MV-4-11 (cell line): Measurements from ENCODE around the gene ARHGEF5.
"Not testable (repeated sequence)": the region's sequence is repeated elsewhere in the genome, so short reads cannot be mapped to it uniquely, and the experiment has no call there.

Experiments used
- DNase-seq: peaks from one replicate; lab custom pipeline; 2025; lab: John Stamatoyannopoulos, UW

The ARHGEF5 gene

DNA sequence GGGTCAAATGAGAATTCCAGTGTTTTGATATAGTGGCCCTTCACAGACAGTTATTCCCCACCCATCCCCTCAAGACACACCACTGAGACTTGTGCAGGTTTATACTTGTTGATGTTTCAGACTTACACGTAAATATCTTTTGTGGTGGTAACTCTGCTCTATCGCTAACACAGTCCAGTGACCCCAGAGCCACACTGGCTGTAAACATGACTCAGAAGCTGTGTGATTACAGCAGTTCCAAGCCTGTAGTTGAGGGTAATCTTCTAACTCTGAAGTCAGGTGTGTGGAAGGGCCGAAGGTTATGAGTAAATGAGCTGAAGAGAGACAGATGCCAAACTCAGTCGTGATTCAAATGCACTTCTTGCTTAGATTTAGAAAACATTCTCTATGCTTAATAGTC, 28.9 kb downstream of the ARHGEF5 start:
- no peak for DNase-seq

DNA sequence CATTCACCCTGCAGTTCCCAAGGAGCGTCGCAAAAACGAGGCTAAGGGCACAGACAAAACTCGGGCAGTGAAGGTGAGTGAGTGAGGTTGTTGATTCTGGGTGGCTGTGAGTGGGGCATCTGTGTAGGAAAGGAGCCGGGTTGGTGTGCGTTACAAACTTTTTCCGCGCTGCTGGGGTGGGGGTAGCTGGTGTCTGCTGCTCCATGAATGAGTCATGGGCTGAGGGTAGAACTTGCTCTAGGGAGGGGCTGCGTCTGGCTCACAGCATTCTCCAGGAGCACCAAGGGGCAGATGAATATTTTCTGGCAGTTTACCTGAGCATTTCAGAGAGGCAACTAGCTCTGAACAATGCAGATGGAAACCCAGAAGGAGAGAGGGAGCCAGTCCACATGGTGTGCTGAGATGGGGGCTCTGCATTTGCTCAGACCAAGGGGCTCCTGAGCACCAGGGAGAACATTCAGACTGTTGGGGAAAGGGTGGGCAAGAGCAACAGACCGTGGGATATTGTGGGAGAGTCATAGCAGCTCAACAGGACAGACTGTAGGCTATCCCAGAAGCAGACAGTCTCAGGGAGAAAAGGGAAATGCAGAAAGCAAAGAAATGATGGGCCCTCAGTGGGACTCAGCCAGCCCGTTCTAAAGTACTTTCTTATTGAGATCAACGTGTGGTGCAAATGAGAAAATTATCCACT, 29.5 kb downstream of the ARHGEF5 start:
- DNase-seq, result no peak

DNA sequence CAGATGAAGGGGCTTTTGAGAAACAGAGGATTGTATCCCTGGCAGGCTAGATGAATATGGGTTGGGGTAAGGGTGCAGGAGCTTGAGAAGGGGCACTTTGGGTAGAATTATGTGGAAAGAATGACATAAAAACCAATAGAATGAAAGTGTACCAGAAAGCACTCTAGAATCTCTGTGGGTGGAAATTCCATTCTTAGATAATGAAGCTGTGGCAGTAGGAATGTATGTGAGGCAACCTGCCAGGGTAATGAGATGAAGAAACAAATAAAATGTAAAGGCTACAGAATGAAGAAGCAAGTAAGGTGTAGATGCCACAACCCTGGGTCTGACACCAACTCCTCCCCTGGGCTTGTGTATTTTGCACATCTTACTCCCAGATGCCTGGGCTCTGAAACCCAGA, 31.5 kb downstream of the ARHGEF5 start:
- DNase-seq, result no peak

DNA sequence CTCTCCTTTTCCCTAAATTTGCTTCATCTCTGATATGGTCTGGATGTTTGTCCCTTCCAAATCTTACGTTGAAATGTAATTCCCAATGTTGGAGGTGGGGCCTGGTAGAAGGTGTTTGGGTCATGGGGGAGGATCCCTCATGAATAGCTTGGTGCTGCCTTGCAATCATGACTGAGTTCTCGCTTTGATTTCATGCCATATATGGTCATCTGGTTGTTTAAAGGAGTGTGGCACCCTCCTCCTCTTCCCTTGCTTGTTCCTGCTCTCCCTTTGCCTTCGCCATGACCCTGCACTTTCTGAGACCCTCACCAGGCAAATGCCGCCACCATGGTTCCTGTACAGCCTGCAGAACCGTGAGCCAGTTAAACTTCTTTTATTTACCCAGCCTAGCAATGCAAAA, 33.7 kb downstream of the ARHGEF5 start:
- no peak for DNase-seq

DNA sequence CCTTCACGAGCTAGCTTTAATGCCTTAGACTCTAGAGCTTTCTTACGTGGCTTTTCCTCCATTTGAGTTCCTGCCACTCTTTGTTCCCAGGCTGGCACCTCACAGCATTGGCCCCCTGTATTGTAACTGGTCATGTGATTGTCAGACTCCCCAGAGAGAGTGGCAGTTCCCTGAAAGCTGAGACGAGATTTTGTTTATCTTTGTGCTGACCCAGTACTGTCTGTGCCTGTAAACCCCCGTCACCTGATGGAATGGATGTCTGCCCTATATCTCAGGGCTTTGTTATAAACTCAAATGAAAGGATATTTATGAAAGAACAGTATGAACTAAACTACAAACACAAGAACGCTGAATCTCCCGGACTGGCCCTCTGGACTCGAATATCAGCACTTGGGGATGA, 35.3 kb downstream of the ARHGEF5 start:
- no peak for DNase-seq

DNA sequence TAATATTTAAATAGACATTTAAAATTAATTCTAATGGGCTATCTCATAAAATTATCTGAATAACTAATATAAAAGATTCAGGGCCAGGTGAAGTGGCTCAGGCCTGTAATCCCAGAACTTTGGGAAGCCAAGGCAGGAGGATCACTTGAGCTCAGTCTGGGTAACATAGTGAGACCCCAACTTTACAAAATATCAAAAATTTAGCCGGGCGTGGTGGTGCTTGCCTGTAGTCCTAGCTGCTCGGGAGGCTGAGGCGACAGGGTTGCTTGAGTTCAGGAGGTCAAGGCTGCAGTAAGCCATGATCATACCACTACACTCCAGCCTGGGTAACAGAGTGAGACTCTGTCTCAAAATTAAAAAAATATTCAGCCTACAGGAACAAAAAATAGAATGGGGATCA, 35.8 kb downstream of the ARHGEF5 start:
- DNase-seq, result no peak

DNA sequence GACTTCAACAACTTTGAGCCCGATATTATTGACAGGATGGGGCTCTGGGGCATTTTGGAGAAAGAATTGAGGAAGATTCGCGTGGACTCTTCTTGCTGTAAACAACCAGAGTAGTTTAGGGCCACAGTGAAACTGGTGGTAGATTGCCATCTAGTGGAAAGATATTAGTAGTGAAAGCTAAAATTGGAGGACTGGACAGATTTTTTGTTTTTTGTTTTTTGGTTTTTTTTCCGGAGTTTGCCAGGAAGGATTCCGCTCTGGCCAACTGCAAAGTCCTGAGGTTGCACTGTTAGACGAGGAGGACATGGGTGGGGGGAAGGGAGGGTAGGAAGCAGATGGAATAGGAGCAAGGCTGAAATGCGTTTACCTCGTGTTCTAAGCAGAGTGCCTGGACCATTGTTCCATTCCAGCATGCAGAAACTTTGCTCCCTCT, 36.6 kb downstream of the ARHGEF5 start:
- no peak for DNase-seq

DNA sequence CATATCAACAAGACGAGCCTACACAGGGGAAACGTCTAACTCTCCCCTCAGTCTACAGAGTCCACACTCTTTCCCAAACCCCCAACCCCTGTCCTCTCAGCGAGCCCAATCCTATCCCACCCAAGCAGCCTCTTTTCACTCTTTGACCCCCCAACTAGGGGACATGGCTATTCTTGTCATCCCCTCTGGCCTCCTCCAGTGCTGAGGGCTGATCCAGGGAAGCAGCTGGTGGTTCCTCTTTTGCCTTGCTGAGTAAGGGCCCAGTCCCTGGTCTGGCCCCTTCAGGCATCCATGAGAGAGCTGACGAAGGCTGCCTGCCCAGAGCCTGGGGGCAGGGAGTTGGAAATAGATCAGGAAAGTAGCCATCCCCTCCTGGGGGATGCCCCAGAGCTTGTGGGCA, 41.9 kb downstream of the ARHGEF5 start:
- DNase-seq, result no peak

DNA sequence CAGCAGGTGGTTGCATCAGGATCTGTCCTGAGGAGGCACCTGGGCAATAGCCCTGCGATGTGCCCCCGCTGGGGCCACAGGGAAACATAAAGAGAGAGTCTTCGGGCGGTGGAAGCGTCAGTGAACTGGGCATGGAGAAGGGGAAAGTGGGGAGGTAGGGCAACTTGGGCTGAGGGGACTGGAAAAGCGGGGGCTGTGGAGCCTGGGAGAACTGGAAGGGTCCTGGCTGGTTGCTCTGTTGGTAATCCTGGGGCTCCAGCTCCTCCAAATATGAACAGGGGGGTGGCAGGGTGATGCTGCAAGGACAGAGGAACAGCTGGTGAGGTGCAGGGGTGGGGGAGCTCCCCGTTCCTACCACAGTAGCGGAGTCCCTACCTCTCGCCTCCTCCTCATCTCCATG, 43.1 kb downstream of the ARHGEF5 start:
- no peak for DNase-seq

DNA sequence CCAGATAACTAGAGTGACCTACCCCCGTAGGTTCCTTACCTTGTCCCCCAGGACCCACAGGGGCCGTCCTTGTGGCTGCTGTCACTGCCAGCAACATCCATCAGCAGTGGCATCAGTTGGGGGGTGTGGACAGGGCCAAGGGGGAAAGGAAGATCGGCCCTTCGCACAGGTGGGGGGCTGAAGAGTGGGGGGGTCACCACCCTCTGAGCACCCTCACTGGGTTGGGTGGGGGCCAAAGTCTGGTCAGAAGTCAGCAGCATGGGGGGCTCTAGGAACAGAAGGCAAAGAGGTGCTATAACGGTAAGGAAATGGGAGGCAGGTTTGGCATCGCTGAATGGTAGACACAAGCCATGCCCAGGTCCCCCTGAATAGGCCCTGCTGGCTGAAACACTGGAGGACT, 43.7 kb downstream of the ARHGEF5 start:
- DNase-seq, result no peak

DNA sequence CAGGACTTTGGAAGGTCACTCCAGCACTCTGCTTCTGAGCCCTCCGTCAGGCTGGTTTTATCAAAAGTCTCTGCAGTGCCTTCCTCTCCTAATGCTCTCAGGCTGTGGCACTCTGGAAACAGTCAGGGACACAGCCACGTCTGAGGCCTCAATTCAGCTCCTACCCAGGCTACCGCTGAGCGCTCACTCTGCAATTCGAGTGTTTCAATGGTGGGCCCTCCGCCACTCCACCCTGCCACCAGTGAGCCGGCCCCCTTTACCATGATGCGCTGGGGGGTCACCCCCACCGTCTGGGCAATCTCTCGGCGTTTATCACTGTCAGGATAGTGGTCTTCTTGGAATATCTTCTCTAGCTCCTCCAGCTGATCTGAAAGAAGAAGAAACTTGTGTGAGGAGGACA, 44.7 kb downstream of the ARHGEF5 start:
- DNase-seq, result no peak

DNA sequence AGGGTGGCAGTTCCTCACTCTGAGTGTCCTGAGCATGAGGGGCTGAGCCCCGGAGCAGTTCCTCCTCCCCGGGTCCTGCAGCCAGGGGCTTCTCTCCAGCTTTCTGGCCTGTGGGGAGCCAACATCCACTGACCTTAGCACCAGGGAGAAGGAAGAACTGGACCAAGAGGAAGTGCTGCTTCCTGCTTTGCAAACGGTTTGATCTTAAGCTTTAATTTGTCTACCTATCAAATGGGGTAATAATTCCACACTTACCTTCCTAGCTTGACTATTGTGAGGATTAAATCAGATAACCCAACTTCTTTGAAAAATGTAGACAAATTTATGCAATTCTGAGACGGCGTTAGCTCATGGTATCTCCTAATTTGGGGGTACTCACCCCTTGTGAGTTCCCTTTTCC, 46.3 kb downstream of the ARHGEF5 start:
- DNase-seq, result no peak

DNA sequence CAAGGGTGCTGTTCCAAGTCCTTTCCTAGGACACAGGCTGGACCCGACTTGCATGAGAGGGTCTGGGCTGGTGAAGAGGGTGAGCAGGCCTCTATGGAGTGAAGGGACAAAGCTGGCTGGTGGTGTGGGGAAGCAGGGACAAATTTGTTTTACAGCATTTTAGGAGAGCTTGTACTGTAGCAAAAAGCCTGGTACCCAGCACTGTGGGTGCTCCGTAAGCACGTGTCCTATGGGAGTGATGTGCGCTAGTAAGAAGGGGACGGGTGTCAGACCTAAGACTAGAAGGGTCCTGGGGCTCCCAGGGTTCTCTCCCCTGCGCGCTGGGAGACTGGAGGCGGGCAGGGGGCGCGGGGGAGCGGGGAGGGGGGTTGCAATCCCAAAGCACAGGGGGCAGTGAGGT, 47.9 kb downstream of the ARHGEF5 start:
- no peak for DNase-seq

DNA sequence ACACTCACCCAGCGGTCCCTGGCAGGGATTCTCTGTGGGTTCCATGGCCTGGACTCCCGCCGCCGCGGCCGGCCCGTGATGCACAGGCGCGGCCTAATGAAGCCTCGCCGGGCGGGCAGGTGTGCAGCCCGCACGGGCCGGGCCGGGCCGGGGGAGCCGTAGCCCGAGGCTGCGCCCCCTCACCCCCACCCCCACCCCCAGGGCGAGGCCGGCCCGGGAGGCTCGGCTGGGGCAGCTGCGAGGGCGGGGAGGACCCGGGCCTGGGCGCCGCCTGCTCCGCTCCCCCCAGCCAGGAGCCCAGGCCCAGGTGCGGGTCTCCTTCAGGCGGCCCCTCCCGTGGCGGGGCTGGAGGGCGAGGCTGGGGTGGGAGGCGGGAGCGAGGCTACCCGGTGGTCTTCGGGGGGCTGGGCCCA, 48.5 kb downstream of the ARHGEF5 start, which contains the start of gene NOBOX:
Gene NOBOX, minus strand, starts transcription at position 45 of the 413 bp plus-strand sequence.
- DNase-seq, result no peak

DNA sequence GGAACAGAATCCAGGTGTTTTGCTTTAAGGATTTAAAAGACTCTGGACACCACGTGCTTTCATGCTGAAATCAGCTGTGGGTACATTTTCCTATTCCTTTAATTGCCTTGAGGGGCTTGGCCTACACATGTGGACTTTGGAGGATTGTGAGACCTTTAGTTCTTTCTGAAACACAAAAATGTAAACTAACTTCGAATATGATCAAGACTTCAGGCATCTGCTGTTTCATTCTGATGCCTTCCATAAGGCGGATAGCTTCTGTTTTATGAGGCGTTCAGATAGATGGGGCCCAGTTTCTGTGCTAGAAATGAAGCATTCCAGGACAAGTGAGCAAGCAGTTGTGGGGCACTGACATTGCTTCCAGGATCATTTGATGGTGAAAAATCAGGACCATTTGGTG, 49.7 kb downstream of the ARHGEF5 start:
- DNase-seq, result no peak

DNA sequence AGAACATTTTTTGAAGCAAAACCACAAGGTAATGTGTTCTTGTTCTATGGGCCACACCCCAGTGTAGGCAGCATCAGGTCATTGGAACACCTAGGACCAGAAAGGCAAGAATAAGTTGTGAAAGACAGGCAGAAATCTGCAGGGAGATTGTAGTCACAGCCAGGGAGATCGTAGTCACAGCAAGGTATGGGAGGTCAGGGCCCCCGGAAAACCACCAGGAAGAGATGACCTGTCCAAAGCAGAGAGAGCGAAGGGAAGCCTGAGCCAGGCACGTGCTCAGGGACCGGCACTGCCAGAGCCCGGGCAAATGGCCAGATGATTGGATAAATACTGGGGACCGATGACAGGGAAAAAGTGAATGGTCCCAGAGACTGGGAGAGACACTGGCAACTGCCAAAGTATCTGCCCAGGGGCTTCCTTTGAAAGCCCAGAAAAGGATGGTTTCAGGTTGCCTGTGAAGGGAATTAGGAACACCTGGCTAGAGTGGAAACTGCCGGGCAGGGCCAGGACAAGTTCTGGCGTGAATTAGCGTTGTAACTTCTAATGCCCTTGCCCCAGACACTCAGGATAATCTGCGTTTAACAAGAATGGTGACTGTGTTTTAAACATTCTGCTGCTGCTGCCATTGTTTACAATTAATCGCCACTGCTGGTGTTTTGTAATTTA, 52.2 kb downstream of the ARHGEF5 start:
- no peak for DNase-seq

DNA sequence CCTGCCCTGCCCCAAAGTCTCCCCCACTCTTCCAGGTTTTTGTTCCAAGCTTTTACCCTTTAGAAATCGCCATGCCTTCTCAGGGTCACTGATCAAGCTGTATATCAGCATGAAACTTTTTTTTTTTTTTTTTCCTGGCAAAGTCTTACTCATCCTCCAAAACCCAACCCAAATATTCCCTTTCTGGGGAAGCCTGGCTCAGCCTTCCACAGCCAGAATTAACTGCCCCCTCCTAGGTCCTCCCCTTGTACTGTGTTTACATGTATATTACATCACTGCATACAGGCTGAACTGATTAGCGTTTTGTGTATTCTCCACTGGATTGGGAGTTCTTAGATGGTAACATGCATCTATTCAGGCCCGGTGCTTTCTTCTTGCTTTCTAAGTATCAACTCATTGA, 52.9 kb downstream of the ARHGEF5 start:
- DNase-seq, result no peak

DNA sequence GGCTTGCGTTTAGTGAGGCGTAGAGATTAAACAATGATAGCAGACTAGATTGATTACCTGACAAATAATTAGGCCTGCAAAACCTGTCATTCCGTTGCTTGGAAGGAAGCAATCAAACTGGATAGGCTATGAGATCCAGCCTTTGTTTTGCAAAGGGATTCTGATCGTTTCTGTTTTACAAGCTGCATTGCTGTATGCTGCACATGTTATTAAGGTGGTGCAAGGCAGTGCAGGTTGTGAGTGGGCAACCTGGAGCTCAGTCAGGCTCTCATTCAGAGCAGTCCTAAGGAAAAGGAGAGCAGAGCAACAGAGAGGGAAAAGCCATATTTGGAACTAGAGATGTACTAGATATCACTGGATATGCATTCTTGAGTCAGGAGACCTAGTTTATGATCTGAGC, 55.2 kb downstream of the ARHGEF5 start:
- no peak for DNase-seq

DNA sequence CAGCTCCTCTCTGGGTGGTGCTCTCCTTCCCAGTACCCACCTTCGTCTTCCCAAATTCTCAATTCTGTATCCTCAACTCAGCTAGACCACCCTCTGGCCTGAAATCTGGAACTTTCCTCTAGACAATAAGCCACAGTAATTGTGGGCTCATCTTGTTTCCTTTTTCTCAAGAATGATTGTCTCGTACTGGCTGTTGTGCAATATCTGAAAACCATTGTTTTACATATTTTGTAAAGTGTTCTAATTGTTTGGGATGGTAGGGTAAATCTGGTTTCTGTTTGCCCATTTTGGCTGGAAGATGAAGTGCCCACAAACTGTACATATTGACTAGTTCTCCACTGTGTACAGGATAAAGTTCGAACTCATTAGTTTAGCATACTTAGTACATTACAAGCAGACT, 59.6 kb downstream of the ARHGEF5 start:
- DNase-seq, result peak; percentile 38

DNA sequence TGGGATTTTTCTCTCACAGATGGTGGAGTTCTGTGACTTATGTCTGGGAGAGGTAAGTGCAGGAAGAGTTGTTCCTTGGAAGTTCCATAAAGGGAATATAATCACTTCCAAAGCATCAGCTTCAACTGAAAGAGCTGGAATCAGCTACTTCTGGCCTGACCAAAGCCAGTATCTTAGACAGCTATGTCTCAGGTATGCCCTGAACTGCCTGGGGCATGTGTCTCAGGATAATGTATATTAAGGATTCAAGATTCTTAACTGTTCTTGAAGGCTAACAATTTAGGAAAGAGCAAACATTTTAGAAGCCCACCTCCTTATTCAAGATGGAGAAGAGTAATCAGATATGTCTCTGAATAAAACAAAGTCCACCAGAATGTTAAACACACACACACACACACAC, 60.7 kb downstream of the ARHGEF5 start:
- DNase-seq, result no peak

DNA sequence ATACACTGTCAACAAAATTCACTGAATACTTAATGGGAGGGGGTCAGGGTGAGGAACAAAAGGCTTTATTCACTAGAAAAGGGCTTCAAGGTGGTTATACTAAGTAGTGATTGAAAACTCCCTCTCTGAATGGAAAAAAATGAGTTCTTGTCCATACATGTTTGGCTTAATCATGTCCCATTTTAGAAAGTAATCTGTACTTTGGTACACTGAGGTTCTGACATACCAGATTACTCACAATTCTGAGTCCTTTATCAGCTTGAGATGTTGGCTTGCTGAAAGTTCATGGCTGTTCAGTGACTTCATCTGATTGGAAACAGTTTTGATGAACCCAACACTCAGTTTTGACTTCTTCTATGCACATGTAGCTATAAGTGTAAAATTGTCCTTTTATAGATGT, 61.1 kb downstream of the ARHGEF5 start:
- no peak for DNase-seq

DNA sequence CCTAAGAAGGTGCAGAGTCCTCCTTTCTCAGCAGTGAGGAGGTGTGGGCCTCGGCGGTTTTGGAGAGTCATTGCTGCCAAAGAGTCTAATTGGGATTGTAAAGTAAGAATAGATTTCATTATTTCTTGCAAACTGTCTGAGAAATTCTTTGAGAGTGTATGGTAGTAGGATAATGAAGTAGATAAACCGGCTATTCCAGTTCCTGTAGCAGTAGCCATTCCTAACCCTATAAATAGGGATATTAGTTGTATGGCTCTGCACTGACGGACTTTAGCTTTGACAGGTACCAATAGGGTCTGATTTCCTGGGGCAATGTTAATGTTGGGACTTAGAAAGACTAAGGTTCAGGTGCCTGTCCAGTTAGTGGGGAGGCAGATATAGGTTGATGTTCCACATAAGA, 63.7 kb downstream of the ARHGEF5 start:
- DNase-seq, result not testable (repeated sequence)

DNA sequence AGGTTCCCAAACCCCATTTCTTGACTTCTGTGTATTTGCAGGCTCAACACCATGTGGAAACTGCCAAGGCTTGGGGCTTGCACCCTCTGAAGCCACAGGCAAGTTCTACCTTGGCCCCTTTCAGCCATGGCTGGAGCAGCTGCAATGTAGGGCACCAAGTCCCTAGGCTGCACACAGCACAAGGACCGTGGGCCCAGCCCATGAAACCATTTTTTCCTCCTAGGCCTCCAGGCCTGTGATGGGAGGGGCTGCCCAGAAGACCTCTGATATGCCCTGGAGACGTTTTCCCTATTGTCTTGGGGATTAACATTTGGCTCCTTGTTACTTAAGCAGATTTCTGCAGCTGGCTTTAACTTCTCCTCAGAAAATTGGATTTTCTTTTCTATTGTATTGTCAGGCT, 72.3 kb downstream of the ARHGEF5 start:
- DNase-seq, result not testable (repeated sequence)

DNA sequence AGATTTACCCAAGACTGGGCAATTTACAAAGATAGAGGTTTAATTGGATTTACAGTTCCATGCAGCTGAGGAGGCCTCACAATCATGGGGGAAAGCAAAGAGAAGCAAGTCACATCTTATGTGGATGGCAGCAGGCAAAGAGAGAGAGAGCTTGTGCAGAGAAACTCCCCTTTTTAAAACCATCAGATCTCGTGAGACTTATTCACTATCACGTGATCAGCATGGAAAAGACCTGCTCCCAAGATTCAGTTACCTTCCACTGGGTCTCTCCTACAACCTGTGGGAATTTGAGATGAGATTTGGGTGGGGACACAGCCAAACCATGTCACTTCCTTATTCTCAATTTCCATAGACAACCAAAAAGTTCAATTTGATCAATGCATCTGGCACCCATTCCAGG, 73.2 kb downstream of the ARHGEF5 start:
- DNase-seq, result no peak
